Measurements from ENCODE around the gene CTF1. TPM values are rescaled to one million over a fixed set of nuclear protein-coding genes. Genes with fewer than 3 reads are reported as not detected.
A peak's percentile ranks its signal among the peaks of the same experiment; 100 is the strongest.

Gene CTF1
- total RNA-seq, 4 donors from 2014 or later: 0.80 to 3.0 (median 2.5) TPM; not detected in 1

DNA sequence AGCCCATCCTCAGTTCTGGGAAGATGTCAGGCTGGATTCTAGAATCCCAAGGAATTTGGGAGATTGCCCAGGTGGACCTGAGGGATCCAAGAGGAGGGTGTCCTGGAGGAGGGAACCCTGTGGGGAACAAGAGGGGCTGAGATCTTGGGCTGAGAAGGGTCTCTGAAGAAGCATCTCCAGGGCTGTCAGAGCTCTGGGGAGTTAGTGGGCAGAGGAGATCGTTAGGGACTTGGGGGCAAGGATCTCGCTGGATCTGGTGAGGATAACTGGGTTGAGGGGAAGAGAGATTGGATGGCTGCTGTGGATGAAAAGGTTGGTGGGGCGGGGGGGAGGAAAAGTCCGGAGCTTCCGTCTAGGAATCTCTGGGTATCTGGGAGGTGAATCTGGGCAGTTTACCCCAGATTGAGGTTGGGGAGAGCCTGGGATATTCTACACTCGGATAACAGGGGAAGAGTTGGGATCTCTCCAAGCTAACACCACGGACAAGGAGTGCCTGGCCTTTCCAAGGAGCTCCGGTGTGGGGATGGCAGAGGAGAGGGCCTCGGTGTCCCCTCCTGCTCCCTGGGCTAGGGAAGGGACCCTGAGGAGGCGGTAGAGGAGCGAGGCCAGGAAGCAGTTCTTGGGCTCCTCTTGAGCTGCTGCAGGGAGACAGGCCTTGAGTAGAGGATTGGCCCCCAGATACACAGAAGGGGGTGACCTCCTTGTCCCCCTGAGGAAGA lies 28.7 kb downstream of the CTF1 start:
- 59 to 63% methylated on average over 11 of the region's 11 CpGs for WGBS, 2 donors
- TF ChIP-seq POLR2A (IDR thresholded peaks at IDR 0.05): no peak
- TF ChIP-seq, protein P1, sequence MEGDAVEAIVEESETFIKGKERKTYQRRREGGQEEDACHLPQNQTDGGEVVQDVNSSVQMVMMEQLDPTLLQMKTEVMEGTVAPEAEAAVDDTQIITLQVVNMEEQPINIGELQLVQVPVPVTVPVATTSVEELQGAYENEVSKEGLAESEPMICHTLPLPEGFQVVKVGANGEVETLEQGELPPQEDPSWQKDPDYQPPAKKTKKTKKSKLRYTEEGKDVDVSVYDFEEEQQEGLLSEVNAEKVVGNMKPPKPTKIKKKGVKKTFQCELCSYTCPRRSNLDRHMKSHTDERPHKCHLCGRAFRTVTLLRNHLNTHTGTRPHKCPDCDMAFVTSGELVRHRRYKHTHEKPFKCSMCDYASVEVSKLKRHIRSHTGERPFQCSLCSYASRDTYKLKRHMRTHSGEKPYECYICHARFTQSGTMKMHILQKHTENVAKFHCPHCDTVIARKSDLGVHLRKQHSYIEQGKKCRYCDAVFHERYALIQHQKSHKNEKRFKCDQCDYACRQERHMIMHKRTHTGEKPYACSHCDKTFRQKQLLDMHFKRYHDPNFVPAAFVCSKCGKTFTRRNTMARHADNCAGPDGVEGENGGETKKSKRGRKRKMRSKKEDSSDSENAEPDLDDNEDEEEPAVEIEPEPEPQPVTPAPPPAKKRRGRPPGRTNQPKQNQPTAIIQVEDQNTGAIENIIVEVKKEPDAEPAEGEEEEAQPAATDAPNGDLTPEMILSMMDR (IDR thresholded peaks at IDR 0.05): no peak
- no peak for DNase-seq (ENCODE audit: low spot score in 2 of 2)
- no peak overlapping the region for H3K4me3 ChIP-seq (ENCODE audit: low read depth, poor library complexity, severe bottlenecking)
- intact Hi-C loops (cut with DNase I; ENCODE audit: low total_unique reads): no loop called here

DNA sequence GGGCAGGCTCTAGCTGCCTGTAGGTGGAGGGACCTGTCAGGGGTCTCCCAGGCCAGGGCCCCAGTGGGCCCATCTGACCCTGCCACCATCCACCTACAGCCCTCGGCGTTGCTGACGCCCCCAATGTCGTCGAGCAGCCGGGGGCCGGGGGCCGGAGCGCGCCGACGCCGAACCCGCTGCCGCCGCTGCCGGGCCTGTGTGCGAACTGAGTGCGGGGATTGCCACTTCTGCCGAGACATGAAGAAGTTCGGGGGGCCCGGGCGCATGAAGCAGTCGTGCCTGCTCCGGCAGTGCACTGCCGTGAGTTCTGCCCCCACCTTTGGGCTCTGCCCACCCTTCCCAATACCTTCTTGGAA lies 29.2 kb downstream of the CTF1 start:
- no peak for TF ChIP-seq POLR2A (IDR thresholded peaks at IDR 0.05)
- TF ChIP-seq, protein P1 (IDR thresholded peaks at IDR 0.05): no peak
- 88 to 90% methylated on average over 25 to 26 of the region's 26 CpGs for WGBS, 2 donors
- intact Hi-C loops (cut with DNase I; ENCODE audit: low total_unique reads): no loop called here
- H3K4me3 ChIP-seq (ENCODE audit: low read depth, poor library complexity, severe bottlenecking): no peak overlapping the region
- DNase-seq (ENCODE audit: low spot score in 2 of 2): peak in 1 of 2 donors; percentile 89

GRCh38 chr16:30925995-30926811 lies 29.8 kb downstream of the CTF1 start:
- intact Hi-C loops (cut with DNase I; ENCODE audit: low total_unique reads): no loop called here
- WGBS, 2 donors: 70 to 71% methylated on average over 10 of the region's 10 CpGs

DNA sequence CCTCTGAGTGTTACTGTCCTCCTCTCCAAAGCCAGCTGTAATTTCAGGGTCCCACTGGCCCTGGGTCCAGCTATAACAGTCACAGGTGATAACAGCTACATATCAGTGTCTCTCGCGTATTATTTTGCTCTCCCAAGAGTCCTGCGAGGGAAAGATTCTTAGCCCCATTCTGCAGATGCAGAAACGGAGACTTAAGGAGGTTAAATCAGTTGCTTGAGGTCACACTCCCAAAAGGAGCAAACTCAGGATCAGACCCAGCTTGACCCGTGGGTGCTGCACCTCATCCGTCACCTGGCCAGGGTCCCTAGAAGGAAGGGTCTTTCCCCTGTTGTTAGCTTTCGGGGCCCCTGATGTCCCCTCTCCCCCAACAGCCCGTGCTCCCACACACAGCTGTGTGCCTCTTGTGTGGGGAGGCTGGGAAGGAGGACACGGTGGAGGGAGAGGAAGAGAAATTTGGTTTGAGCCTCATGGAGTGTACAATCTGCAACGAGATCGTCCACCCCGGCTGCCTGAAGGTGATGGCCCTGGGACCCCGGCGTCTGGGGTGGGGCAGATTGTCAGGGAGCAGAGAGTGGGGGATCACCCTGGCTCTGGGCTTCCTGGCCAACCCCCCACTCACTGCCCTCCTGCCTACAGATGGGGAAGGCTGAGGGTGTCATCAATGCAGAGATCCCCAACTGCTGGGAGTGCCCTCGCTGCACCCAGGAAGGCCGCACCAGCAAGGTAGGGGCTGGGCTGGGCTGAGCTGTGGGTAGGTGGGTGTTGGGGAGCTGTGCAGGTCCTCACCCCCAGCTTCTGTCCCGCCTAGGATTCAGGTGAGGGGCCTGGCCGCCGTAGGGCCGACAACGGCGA lies 30.7 kb downstream of the CTF1 start:
- intact Hi-C loops (cut with DNase I; ENCODE audit: low total_unique reads): no loop called here
- DNase-seq (ENCODE audit: low spot score in 2 of 2): no peak
- no peak overlapping the region for H3K4me3 ChIP-seq (ENCODE audit: low read depth, poor library complexity, severe bottlenecking)
- no peak for TF ChIP-seq POLR2A (IDR thresholded peaks at IDR 0.05)
- TF ChIP-seq, protein P1 (IDR thresholded peaks at IDR 0.05): no peak
- WGBS, 2 donors: 79 to 83% methylated on average over 16 to 20 of the region's 22 CpGs

More at GRCh38 chr16:30925995-30926811, 29.8 kb downstream of the CTF1 start:
- DNase-seq (ENCODE audit: low spot score in 2 of 2): no peak
- TF ChIP-seq POLR2A (IDR thresholded peaks at IDR 0.05): no peak
- TF ChIP-seq, protein P1 (IDR thresholded peaks at IDR 0.05): no peak
- H3K4me3 ChIP-seq (ENCODE audit: low read depth, poor library complexity, severe bottlenecking): no peak overlapping the region

DNA sequence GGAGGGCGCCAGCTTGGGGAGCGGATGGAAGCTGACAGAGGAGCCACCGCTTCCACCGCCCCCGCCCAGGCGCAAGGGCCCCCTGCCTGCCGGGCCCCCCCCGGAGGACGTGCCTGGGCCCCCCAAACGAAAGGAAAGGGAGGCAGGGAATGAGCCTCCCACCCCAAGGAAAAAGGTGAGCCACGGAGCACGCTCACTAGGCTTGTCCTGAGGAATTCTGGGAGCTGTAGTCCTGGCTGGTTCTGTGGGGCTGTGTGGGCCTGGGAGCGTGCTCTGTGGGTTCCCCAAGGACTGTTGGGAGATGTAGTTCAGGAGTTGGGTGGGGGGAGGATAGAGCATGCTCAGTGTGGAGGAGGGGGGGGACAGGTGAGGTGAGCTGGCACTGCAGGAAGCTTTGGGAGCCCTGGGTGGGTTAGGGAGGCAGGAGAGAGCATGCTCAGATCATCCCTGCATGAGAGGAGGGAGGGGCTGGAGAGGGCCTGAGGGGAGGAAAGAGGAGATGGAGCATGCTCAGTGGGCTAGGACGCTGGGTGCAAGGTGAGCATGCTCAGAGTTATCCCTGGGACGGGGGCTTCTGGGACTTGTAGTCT lies 31.5 kb downstream of the CTF1 start:
- 28 to 45% methylated on average over 9 to 12 of the region's 15 CpGs for WGBS, 2 donors
- no peak for TF ChIP-seq POLR2A (IDR thresholded peaks at IDR 0.05)
- TF ChIP-seq, protein P1 (IDR thresholded peaks at IDR 0.05): no peak
- no peak overlapping the region for H3K4me3 ChIP-seq (ENCODE audit: low read depth, poor library complexity, severe bottlenecking)
- intact Hi-C loops (cut with DNase I; ENCODE audit: low total_unique reads): no loop called here
- DNase-seq (ENCODE audit: low spot score in 2 of 2): peak; percentile 68 to 90

Measured in lower leg skin (tissue), 4 donors.